HL-60 (cell line): ENCODE data around the gene EFHC2.

Source experiments
- DNase-seq, 2 experiments: peaks; one replicate each; pipeline ENCODE4 v3.0.0-alpha.2; 2010 to 2020; ENCODE audit warnings: low read depth in 1 of 2, low spot score in 1 of 2
- H3K27ac ChIP-seq: fragments of 250-450 bp; sonication (Bioruptor Pico); replicated peaks from 2 replicates; pipeline ENCODE4 v1.5.1; 2020; ENCODE audit warnings: mild to moderate bottlenecking, moderate library complexity
- H3K27me3 ChIP-seq: fragments of 250-450 bp; sonication (Bioruptor Pico); 2 replicates; pipeline ENCODE4 v1.5.1; 2021; ENCODE audit warnings: mild to moderate bottlenecking, moderate library complexity; ENCODE audit not compliant: insufficient read depth, poor library complexity, severe bottlenecking
- H3K4me3 ChIP-seq: replicated peaks from 2 replicates; pipeline ENCODE4 v1.5.1; 2011; ENCODE audit warnings: mild to moderate bottlenecking, control low read depth, low read length; ENCODE audit not compliant: insufficient read depth
- CTCF ChIP-seq: IDR thresholded peaks from one replicate; pipeline ENCODE4 v1.5.1; 2011; ENCODE audit warnings: low read length, control low read depth, inconsistent platforms; ENCODE audit not compliant: insufficient read depth
- GABPA ChIP-seq: IDR thresholded peaks from 2 replicates; pipeline ENCODE4 v1.6.1; 2012; ENCODE audit warnings: low read depth
- POLR2AphosphoS5 ChIP-seq: IDR thresholded peaks from 2 replicates; pipeline ENCODE4 v1.6.1; 2012; ENCODE audit warnings: low read depth
- SPI1 ChIP-seq: IDR thresholded peaks from 2 replicates; pipeline ENCODE4 v1.6.1; 2012; ENCODE audit warnings: low read depth, mild to moderate bottlenecking, borderline replicate concordance
- TF ChIP-seq, protein P1 (sequence below): IDR thresholded peaks from 2 replicates; pipeline ENCODE4 v1.6.1; 2012; ENCODE audit warnings: low read depth; ENCODE audit not compliant: insufficient replicate concordance

Gene EFHC2

GRCh38 chrX:44173219-44173618 is 170.3 kb downstream of the EFHC2 start:
- Histone ChIP-seq H3K4me3 (no peak overlapping the region), H3K27ac (no peak overlapping the region), H3K27me3 (no peaks in the 10 kb centered on the region)
- no peak for TF ChIP-seq SPI1
- no peak for TF ChIP-seq GABPA
- TF ChIP-seq, protein P1, sequence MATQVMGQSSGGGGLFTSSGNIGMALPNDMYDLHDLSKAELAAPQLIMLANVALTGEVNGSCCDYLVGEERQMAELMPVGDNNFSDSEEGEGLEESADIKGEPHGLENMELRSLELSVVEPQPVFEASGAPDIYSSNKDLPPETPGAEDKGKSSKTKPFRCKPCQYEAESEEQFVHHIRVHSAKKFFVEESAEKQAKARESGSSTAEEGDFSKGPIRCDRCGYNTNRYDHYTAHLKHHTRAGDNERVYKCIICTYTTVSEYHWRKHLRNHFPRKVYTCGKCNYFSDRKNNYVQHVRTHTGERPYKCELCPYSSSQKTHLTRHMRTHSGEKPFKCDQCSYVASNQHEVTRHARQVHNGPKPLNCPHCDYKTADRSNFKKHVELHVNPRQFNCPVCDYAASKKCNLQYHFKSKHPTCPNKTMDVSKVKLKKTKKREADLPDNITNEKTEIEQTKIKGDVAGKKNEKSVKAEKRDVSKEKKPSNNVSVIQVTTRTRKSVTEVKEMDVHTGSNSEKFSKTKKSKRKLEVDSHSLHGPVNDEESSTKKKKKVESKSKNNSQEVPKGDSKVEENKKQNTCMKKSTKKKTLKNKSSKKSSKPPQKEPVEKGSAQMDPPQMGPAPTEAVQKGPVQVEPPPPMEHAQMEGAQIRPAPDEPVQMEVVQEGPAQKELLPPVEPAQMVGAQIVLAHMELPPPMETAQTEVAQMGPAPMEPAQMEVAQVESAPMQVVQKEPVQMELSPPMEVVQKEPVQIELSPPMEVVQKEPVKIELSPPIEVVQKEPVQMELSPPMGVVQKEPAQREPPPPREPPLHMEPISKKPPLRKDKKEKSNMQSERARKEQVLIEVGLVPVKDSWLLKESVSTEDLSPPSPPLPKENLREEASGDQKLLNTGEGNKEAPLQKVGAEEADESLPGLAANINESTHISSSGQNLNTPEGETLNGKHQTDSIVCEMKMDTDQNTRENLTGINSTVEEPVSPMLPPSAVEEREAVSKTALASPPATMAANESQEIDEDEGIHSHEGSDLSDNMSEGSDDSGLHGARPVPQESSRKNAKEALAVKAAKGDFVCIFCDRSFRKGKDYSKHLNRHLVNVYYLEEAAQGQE: no peak
- no peak for TF ChIP-seq POLR2AphosphoS5
- TF ChIP-seq CTCF: no peak
- no peak for DNase-seq

- Histone ChIP-seq H3K4me3 (no peak overlapping the region), H3K27me3 (no peaks in the 10 kb centered on the region), H3K27ac (no peak overlapping the region)
- TF ChIP-seq SPI1: no peak
- TF ChIP-seq, protein P1: no peak
- TF ChIP-seq CTCF: no peak
- no peak for TF ChIP-seq POLR2AphosphoS5
- no peak for TF ChIP-seq GABPA
- DNase-seq: no peak
These were observed 176.4 kb downstream of the EFHC2 start for GRCh38 chrX:44167116-44167515.

DNA sequence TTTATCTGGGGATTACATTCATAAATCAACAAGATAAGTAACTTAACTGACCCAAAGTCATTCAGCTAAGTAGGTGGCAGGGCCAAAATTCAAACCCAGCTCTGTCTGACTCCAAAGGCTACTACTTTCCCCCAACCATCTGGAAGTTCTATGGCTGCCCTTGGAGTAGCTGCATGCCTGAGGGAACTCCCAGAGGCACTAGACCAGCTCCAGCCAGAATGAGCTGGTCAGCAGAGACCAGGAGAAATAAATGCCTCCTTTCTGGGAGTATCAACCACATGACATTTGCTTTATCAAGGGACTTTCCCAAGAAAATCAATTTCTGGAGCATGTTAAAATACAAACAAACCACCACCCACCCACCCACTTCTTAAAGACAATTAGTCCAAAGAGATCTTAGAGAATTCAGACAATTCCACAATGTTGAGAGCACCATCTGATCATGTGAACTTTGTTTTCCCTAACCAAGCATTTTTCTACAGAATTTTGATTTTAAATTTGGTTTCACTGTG is 180.5 kb downstream of the EFHC2 start:
- H3K27me3 ChIP-seq: no peaks in the 10 kb centered on the region
- no peak overlapping the region for H3K27ac ChIP-seq
- no peak overlapping the region for H3K4me3 ChIP-seq
- no peak for DNase-seq
- TF ChIP-seq POLR2AphosphoS5: no peak
- TF ChIP-seq GABPA: no peak
- no peak for TF ChIP-seq SPI1
- TF ChIP-seq, protein P1: no peak
- no peak for TF ChIP-seq CTCF
